Adrenal gland (tissue), 12 donors: ENCODE data around the gene COX6B1. TPM values are rescaled to one million over a fixed set of nuclear protein-coding genes. Genes with fewer than 3 reads are reported as not detected.
A peak's percentile ranks its signal among the peaks of the same experiment; 100 is the strongest.
"Not testable (repeated sequence)": the region's sequence is repeated elsewhere in the genome, so short reads cannot be mapped to it uniquely, and the experiment has no call there.

Source experiments
- DNase-seq, 7 donors: peaks; one replicate each; pipeline ENCODE4 v3.0.0-alpha.2; 2019 to 2020
- H3K27ac ChIP-seq, 5 donors: fragments of 200-600 bp; sonication (generic) in 4 of 5; 1 replicate in 3 of 5; 2 replicates in 2 of 5; pipeline versions ENCODE4 v1.5.1 to v1.8.0; 2016 to 2020; ENCODE audit warnings: mild to moderate bottlenecking in 1 of 5
- H3K27me3 ChIP-seq: fragments of 200-600 bp; 2 replicates; pipeline ENCODE4 v1.8.0; 2021
- H3K36me3 ChIP-seq, 2 donors: fragments of 200-600 bp; replicated peaks in 1 of 2; 1 replicate in 1 of 2; 2 replicates in 1 of 2; pipeline versions ENCODE4 v1.5.1 to v1.8.0; 2018 to 2022
- H3K4me1 ChIP-seq, 2 donors: fragments of 200-600 bp; replicated peaks in 1 of 2; 1 replicate in 1 of 2; 2 replicates in 1 of 2; pipeline versions ENCODE4 v1.5.1 to v1.8.0; 2018 to 2021
- H3K4me3 ChIP-seq, 4 donors: fragments of 200-600 bp; sonication (generic) in 3 of 4; one replicate each; pipeline ENCODE4 v1.5.1; 2016 to 2018
- H3K9me3 ChIP-seq, 3 donors: fragments of 200-600 bp; sonication (generic) in 1 of 3; replicated peaks in 1 of 3; 1 replicate in 2 of 3; 2 replicates in 1 of 3; pipeline versions ENCODE4 v1.5.1 to v1.8.0; 2016 to 2021
- CTCF ChIP-seq, 6 experiments: fragments of 450-650 bp in 4 of 6; fragments of 200-600 bp in 2 of 6; sonication (generic) in 1 of 6; IDR thresholded peaks; 1 replicate in 5 of 6; 2 replicates in 1 of 6; pipeline versions ENCODE4 v1.5.1 to v1.8.0; 2016 to 2021; ENCODE audit warnings: antibody characterized with exemption in 6 of 6, mild to moderate bottlenecking in 2 of 6, moderate library complexity in 1 of 6
- POLR2A ChIP-seq, 2 donors: fragments of 450-650 bp; IDR thresholded peaks; one replicate each; pipeline ENCODE4 v1.6.1; 2017; ENCODE audit warnings: antibody characterized with exemption in 2 of 2, mild to moderate bottlenecking in 2 of 2, moderate library complexity in 1 of 2
- WGBS, 4 donors: extraction: QIAGEN DNeasy Blood & Tissue Kit in 2 of 4; methylation state at CpG; one replicate each; pipeline versions ENCODE4 v1.1.5 to v1.1.7; 2013 to 2017; 5-methylcytosine and 5-hydroxymethylcytosine counted together
- intact Hi-C, 2 donors: fragments of 100-400 bp; cut with DNase I; formaldehyde crosslinking; loops; one replicate each; pipeline versions ENCODE4 v1.14.1 to v1.15.0; 2022 to 2023
- polyA plus RNA-seq, 3 donors: library from polyadenylated mRNA; stranded (reverse); fragments of 200-250 nt in 2 of 3; fragments of 350-450 nt in 1 of 3; fragmentation: Illumina TruSeq in 1 of 3; extraction: RNeasy Lipid Tissue Mini Kit (QIAGEN cat#74804) in 1 of 3; gene quantifications; one replicate each; pipeline ENCODE4 v1.2.3, GENCODE V29; 2013 to 2014
- total RNA-seq, 9 donors: library from RNA; depleted of rRNA in 4 of 9; stranded (reverse); fragments of >200 nt in 4 of 9; fragments of 120-200 nt in 1 of 9; fragmentation: NEBNext Ultra II Directional in 1 of 9; extraction: Animal tissue kit (Norgen Biotek cat#: 25700) in 1 of 9; gene quantifications; one replicate each; pipeline versions ENCODE4 v1.1.0 to v1.2.4, GENCODE V29; 2013 to 2023
- donor health status: healthy with polysubstance abuse.
- donor health status: Bipolar disorder and iron deficiency.
- donor health status: DM: yes; HTN: yes; CAD: no.
- donor health status: DM: no; HTN: no; CAD: no.
- donor health status: DM: no; HTN: no; CAD: no.
- donor health status: DM: yes; HTN: yes; CAD: no.

Gene COX6B1
- total and polyA plus RNA-seq, 12 donors = 289 to 1,985 (median 530) TPM

DNA sequence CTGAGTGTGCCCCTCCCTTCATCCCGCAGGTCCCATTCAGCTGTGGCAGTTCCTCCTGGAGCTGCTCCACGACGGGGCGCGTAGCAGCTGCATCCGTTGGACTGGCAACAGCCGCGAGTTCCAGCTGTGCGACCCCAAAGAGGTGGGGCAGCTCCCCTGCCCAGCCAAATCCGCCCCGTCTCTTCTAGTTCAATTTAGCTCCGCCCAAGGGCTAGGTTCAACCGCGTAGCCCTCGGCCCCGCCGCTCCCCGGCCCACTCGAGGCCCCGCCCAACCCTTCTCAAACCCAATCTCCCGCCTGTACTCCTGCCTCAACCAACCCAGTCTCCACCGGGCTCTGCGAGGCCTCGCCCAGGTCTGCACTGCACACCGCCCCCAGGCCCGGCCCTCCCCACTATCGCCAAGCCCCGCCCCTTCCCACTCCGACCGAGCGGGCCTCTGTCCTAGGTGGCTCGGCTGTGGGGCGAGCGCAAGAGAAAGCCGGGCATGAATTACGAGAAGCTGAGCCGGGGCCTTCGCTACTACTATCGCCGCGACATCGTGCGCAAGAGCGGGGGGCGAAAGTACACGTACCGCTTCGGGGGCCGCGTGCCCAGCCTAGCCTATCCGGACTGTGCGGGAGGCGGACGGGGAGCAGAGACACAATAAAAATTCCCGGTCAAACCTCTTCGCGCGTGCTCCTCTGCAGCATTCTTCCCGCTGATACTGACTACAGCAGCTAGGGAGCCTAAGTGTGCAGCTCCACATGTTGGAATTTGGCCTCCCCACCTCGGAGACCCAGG is 3.7 kb upstream of the COX6B1 start:
- TF ChIP-seq CTCF (IDR thresholded peaks at IDR 0.05) (peak in 1 of 6 experiments; percentile 18), POLR2A (IDR thresholded peaks at IDR 0.05) (peak in 1 of 2 donors; percentile 74)
- Histone ChIP-seq H3K27me3 (no peaks in the 10 kb centered on the region), H3K36me3 (no peaks in the 10 kb centered on the region), H3K4me1 (peaks cover 14 to 20% of the 10 kb centered on the region in 2 donors), H3K4me3 (peak overlapping the region in 3 of 4 donors; percentile 42 to 58 (median 55)), H3K27ac (peak overlapping the region; percentile 73 to 92 (median 81)), H3K9me3 (no peaks in the 10 kb centered on the region)
- 0 to 3% (median 1%) methylated on average over 6 to 60 of the region's 60 CpGs for WGBS, 4 donors
- peak; percentile 95 to 98 (median 97) for DNase-seq
- intact Hi-C loops = no loop called here

DNA sequence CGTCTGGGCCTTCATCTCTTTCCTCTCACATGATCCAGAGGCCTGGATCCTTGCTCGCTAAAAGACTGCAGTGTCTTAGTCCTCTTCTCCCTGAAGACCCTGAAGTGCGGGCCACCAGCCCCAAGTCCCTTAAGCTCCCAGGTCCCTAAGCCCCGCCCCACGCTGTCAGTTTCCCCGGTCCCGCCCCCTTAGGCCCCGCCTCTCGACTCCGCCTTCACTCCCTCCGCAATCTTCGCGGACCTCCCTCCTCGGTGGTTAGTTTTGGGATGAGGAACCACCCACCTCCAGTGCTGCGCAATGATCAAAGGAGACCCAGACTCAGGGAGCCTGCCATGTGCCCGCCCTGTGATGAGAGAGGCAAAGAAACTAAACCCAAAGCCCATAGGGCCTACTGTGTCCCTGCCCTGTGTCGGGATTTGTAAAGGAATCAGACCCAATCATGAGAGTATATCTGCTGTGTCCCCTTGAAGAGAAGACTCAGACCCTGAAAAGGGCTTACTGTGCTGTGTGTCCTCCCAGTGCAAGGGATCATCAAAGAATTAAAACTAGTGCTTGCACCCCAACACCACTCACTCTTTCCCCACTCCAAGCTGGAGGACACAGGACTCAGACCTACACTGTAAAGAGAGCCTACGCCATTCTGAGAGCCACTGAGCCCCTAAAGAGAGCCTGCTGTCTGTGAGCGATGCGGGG is 3.0 kb upstream of the COX6B1 start:
- TF ChIP-seq CTCF (IDR thresholded peaks at IDR 0.05) (no peak), POLR2A (IDR thresholded peaks at IDR 0.05) (no peak)
- intact Hi-C loops = no loop called here
- DNase-seq = peak; percentile 71 to 92 (median 85)
- no peaks in the 10 kb centered on the region for H3K27me3 ChIP-seq
- H3K9me3 ChIP-seq = no peaks in the 10 kb centered on the region
- peak overlapping the region; percentile 73 to 92 (median 81) for H3K27ac ChIP-seq
- 14 to 18% (median 16%) methylated on average over 11 to 20 of the region's 20 CpGs for WGBS, 4 donors
- H3K4me3 ChIP-seq = peak overlapping the region in 3 of 4 donors; percentile 22 to 58 (median 55)
- peaks cover 14 to 28% of the 10 kb centered on the region in 2 donors for H3K4me1 ChIP-seq
- H3K36me3 ChIP-seq = no peaks in the 10 kb centered on the region

GRCh38 chr19:35645680-35646511 is 2.2 kb upstream of the COX6B1 start:
- peaks cover 14 to 31% of the 10 kb centered on the region in 2 donors for H3K4me1 ChIP-seq
- intact Hi-C loops = no loop called here
- H3K27ac ChIP-seq = peak overlapping the region in 1 of 5 donors; percentile 92
- H3K27me3 ChIP-seq = no peaks in the 10 kb centered on the region
- no peak for DNase-seq
- WGBS, 4 donors = 69 to 77% (median 75%) methylated on average over 7 of the region's 7 CpGs
- no peak for TF ChIP-seq POLR2A (IDR thresholded peaks at IDR 0.05)
- TF ChIP-seq CTCF (IDR thresholded peaks at IDR 0.05) = no peak
- no peak overlapping the region for H3K4me3 ChIP-seq
- no peaks in the 10 kb centered on the region for H3K9me3 ChIP-seq
- H3K36me3 ChIP-seq = no peaks in the 10 kb centered on the region

DNA sequence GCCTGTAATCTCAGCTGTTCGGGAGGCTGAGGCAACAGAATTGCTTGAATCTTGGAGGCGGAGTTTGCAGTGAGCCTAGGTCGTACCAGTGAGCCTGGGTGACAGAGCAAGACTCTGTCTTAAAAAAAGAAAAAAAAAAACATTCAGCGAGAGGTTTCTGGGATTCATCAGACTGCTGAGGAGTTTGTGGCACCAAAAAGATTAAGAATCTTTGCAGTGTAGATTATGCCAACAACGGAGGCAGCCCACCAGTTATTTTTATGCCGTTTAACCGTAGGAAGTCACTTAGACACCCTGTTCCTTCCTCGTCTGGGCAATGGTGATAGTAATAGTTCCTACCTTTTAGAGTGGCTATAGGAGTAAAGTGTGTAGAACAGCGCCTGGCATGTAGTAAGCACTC is 2.5 kb downstream of the COX6B1 start:
- DNase-seq = no peak
- Histone ChIP-seq H3K9me3 (no peaks in the 10 kb centered on the region), H3K36me3 (peaks cover 0 to 43% of the 10 kb centered on the region in 2 donors), H3K4me1 (peaks cover 14 to 21% of the 10 kb centered on the region in 2 donors), H3K27ac (no peak overlapping the region), H3K27me3 (no peaks in the 10 kb centered on the region), H3K4me3 (no peak overlapping the region)
- no peak for TF ChIP-seq CTCF (IDR thresholded peaks at IDR 0.05)
- TF ChIP-seq POLR2A (IDR thresholded peaks at IDR 0.05) = no peak
- intact Hi-C loops = no loop called here
- WGBS, 4 donors = 74 to 77% (median 76%) methylated on average over 9 of the region's 9 CpGs

DNA sequence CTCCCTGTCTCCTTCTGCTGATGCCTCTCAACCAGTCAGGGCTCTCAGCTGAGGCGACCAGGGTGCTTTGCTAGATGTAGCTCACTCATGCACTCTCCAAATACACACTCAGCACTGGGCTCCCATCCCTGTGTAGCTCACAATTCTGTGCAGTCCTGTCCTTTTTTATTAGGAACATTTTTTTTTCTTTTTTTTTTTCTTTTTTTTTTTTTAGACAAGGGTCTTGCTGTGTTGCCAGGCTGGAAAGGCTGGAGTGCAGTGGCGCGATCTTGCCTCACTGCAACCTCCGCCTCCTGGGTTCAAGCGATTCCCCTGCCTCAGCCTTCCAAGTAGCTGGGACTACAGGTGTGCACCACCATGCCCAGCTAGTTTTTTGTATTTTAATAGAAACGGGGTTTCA is 6.7 kb downstream of the COX6B1 start:
- H3K4me1 ChIP-seq, intact Hi-C loops: not testable (repeated sequence)

More for the DNA sequence above, 6.7 kb downstream of the COX6B1 start:
- H3K27me3 ChIP-seq, H3K4me3 ChIP-seq, H3K9me3 ChIP-seq, DNase-seq, H3K27ac ChIP-seq: not testable (repeated sequence)
- 95 to 97% (median 95%) methylated on average over 6 of the region's 6 CpGs for WGBS, 4 donors
- H3K36me3 ChIP-seq = peaks cover 0 to 83% of the 10 kb centered on the region in 2 donors
